Parathyroid adenoma (tissue), 2 donors: ENCODE data around the gene NUTM1.

Experiments
- H2AFZ ChIP-seq: fragments of 300-600 bp; sonication (generic); one replicate; pipeline ENCODE4 v1.7.0; 2017; ENCODE audit warnings: antibody characterized with exemption, mild to moderate bottlenecking
- H3K27ac ChIP-seq: fragments of 300-600 bp; sonication (generic); one replicate; pipeline ENCODE4 v1.7.0; 2017
- H3K27me3 ChIP-seq: fragments of 300-600 bp; sonication (generic); one replicate; pipeline ENCODE4 v1.7.0; 2017; ENCODE audit warnings: low read length; ENCODE audit not compliant: control insufficient read depth, insufficient read depth
- H3K36me3 ChIP-seq: fragments of 300-600 bp; sonication (generic); one replicate; pipeline ENCODE4 v1.7.0; 2017; ENCODE audit warnings: low read length; ENCODE audit not compliant: control insufficient read depth, insufficient read depth
- H3K4me1 ChIP-seq: fragments of 300-600 bp; sonication (generic); one replicate; pipeline ENCODE4 v1.7.0; 2017; ENCODE audit warnings: control low read depth
- H3K4me2 ChIP-seq: fragments of 300-600 bp; sonication (generic); one replicate; pipeline ENCODE4 v1.7.0; 2017; ENCODE audit warnings: low read length
- H3K4me3 ChIP-seq: fragments of 300-600 bp; sonication (generic); one replicate; pipeline ENCODE4 v1.7.0; 2017; ENCODE audit warnings: low read depth, low read length
- H3K79me2 ChIP-seq: fragments of 300-600 bp; sonication (generic); one replicate; pipeline ENCODE4 v1.7.0; 2017; ENCODE audit warnings: control low read depth
- H3K9ac ChIP-seq: fragments of 300-600 bp; sonication (generic); one replicate; pipeline ENCODE4 v1.7.0; 2017; ENCODE audit warnings: mild to moderate bottlenecking
- H3K9me3 ChIP-seq: fragments of 300-600 bp; sonication (generic); one replicate; pipeline ENCODE4 v1.7.0; 2017; ENCODE audit warnings: low read length; ENCODE audit not compliant: control insufficient read depth
- TF ChIP-seq, protein P1 (sequence below): fragments of 300-600 bp; sonication (generic); IDR thresholded peaks from one replicate; pipeline ENCODE4 v1.7.0; 2017; ENCODE audit warnings: antibody characterized with exemption, mild to moderate bottlenecking
- donor health status: primary hyperparathyroidism.

NUTM1 gene

DNA sequence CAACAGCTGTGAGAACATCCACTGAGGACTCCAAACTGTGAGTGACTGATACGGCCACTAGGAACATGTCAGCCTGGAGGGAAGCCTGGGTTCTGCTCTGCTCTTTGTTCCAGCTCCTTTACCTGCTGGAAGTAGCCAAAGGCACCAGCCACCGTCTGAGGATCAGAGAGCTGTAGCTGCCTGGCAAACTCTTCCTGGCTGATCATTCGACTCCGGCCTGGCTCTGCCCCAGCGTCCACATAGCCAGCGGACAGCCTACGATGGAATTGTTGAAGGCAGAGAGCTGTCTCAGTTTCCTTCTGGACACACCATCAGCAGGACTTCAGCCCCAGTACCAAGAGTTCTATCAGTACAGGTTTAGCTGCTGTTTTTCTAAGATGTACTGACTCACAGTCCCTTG is 18.2 kb downstream of the NUTM1 start:
- no peaks in the 10 kb centered on the region for H3K9me3 ChIP-seq
- H3K4me1 ChIP-seq: no peaks in the 10 kb centered on the region
- no peak overlapping the region for H2AFZ ChIP-seq
- no peaks in the 10 kb centered on the region for H3K27me3 ChIP-seq
- H3K36me3 ChIP-seq: no peaks in the 10 kb centered on the region
- H3K27ac ChIP-seq: no peak overlapping the region
- no peak overlapping the region for H3K9ac ChIP-seq
- no peaks in the 10 kb centered on the region for H3K79me2 ChIP-seq
- TF ChIP-seq, protein P1, sequence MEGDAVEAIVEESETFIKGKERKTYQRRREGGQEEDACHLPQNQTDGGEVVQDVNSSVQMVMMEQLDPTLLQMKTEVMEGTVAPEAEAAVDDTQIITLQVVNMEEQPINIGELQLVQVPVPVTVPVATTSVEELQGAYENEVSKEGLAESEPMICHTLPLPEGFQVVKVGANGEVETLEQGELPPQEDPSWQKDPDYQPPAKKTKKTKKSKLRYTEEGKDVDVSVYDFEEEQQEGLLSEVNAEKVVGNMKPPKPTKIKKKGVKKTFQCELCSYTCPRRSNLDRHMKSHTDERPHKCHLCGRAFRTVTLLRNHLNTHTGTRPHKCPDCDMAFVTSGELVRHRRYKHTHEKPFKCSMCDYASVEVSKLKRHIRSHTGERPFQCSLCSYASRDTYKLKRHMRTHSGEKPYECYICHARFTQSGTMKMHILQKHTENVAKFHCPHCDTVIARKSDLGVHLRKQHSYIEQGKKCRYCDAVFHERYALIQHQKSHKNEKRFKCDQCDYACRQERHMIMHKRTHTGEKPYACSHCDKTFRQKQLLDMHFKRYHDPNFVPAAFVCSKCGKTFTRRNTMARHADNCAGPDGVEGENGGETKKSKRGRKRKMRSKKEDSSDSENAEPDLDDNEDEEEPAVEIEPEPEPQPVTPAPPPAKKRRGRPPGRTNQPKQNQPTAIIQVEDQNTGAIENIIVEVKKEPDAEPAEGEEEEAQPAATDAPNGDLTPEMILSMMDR: no peak
- H3K4me3 ChIP-seq: no peak overlapping the region
- no peak overlapping the region for H3K4me2 ChIP-seq

DNA sequence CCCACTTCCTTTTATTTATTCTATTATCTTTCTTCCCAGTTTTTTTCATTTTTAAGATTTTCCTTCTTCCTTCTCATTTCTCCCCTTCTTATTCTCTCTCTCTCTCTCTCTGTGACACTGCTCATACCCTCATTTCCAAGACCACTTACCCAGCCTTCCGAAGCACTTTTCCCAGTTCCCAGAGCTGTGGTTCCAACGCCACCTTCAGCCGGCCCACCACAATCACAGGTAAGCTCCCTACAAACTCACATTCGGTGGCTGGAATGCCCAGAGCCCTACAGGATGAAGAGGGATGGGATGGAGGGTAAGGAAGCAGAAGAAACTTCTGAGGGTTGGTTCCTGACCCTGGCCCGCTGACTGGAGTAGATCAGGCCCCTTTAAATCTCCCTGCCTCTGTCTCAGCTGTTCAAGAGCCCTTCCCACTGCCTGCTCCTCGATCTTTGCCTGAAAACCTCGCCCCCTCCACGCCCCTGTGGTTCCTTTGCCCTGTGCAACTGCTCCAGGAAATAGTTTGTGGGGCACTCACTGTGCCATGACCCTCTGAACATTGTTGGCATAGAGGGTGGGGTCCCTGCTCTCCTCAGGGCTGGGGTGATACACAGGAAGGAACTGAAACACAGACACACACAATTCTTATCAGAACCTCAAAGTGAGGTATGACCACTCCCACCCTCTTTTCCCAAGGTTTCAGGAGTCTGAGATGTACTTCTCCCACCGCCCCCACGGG is 19.1 kb downstream of the NUTM1 start:
- Histone ChIP-seq H3K27ac (no peak overlapping the region), H3K4me2 (no peak overlapping the region), H2AFZ (no peak overlapping the region), H3K9ac (no peak overlapping the region), H3K9me3 (no peaks in the 10 kb centered on the region), H3K79me2 (no peaks in the 10 kb centered on the region), H3K4me3 (no peak overlapping the region), H3K27me3 (no peaks in the 10 kb centered on the region), H3K4me1 (no peaks in the 10 kb centered on the region), H3K36me3 (no peaks in the 10 kb centered on the region)
- TF ChIP-seq, protein P1: no peak

DNA sequence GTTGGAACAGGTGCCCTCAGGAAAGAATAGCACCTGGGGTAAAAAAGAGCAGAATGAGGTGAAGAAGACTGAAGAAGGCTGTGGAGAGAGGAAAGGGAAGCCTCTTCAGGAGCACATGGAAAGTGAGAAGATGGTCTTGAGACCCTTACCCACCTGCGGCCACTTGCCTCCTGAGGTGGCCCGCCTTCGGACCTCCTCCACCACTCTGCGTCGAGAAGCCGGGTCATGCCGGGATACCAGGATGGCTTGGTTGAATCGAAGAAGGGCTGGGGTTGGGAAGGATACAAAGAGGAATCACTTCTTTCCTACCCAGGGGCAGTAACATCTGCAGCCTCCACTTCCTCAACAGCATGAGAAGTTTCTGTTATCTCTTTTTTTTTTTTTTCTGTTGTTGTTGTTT is 20.9 kb downstream of the NUTM1 start:
- no peaks in the 10 kb centered on the region for H3K27me3 ChIP-seq
- H2AFZ ChIP-seq: no peak overlapping the region
- H3K4me3 ChIP-seq: no peak overlapping the region
- TF ChIP-seq, protein P1: no peak
- no peaks in the 10 kb centered on the region for H3K9me3 ChIP-seq
- H3K9ac ChIP-seq: no peak overlapping the region
- no peaks in the 10 kb centered on the region for H3K79me2 ChIP-seq
- H3K4me1 ChIP-seq: no peaks in the 10 kb centered on the region
- H3K4me2 ChIP-seq: no peak overlapping the region
- no peak overlapping the region for H3K27ac ChIP-seq
- no peaks in the 10 kb centered on the region for H3K36me3 ChIP-seq

DNA sequence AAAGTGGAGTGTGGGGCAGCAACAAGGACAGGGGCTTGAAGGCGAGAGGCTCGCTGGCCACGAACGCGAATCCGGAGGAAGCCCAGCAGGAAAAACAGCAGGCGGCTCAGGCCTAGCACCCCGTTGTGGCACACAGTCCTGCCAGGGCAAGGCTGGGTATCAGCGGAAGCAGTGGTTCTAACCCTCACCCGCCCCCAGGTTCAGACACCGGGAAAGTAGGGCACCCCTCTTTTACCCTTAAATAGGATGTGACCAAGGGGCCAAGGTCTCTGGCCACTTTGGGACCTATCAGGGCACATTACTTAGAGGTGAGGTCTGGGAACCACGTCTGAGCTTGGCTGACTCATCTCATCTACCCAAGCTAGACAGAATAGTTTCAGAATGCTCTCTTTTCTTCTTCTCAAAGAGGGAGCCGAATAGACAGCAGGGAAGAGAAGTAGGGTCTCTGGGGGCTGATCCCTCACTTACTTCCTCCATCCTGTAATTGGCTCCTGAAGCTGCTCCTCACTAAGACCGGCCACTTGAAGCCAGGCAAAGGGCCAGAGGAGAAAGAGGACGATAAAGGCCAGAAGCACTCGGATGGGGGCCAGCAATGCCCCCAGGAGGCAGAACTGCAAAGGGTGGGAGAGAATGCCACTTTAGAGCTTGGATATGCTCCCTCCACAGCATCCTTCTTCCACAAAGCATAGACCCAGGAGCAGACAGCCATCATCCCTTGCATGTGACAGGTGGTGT is 22.1 kb downstream of the NUTM1 start:
- Histone ChIP-seq H3K9ac (no peak overlapping the region), H3K9me3 (no peaks in the 10 kb centered on the region), H3K4me1 (no peaks in the 10 kb centered on the region), H3K27me3 (no peaks in the 10 kb centered on the region), H3K36me3 (no peaks in the 10 kb centered on the region), H2AFZ (no peak overlapping the region), H3K27ac (no peak overlapping the region), H3K4me3 (no peak overlapping the region), H3K4me2 (no peak overlapping the region), H3K79me2 (no peaks in the 10 kb centered on the region)
- TF ChIP-seq, protein P1: no peak
